Measurements from ENCODE around the gene RETREG2. TPM values are rescaled to one million over a fixed set of nuclear protein-coding genes. Genes with fewer than 3 reads are reported as not detected.
A peak's percentile ranks its signal among the peaks of the same experiment; 100 is the strongest.

RETREG2 gene
- total RNA-seq, 3 donors from 2014 or later (not counting 1 experiment from before 2014, with no cell fraction given), result 77.0 to 81.9 (median 79.0) TPM

DNA sequence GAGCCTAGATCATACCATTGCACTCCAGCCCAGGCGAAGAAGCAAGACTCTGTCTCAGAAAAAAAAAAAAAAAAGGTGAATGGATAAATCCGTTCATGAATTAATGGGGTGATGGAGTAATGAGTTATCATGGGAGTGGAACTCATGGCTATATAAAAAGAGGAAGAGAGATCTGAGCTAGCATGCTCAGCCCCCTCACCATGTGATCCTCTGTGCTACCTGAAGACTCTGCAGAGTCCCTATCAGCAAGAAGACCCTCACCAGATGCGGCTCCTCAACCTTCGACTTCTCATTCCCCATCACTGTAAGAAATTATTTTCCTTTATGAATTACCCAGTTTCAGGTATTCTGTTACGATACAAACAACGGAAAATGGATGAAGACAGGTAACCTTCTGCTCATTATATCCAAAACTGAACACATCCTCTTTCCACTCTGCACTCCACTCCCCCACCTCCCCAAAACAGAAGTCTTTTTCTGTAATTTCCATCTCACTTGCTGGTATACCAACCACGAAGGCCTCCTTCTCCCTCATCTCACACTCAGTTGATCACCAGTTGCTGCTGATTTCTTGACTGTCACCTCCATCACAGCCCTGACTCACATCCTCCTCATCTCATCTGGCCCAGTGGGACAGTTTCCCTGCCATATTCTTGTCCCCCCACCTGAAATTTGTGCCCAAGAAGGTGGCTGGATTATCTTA, 8.8 kb downstream of the RETREG2 start:
- DNase-seq, result no peak
- ATAC-seq, result no peak
- Mint-ChIP-seq H3K9me3 (no peaks in the 10 kb centered on the region), H3K4me1 (peaks cover 0 to 7% of the 10 kb centered on the region in 2 donors), H3K36me3 (no peaks in the 10 kb centered on the region), H3K27ac (no peak overlapping the region), H3K27me3 (ENCODE audit: low read depth in 2 of 2) (no peaks in the 10 kb centered on the region), H3K4me3 (no peak overlapping the region)
- no peaks in the 10 kb centered on the region for H3K9me3 ChIP-seq (ENCODE audit: control insufficient read depth, insufficient read depth, low read length)
- intact Hi-C loops (cut with micrococcal nuclease), result no loop called here
- no peak overlapping the region for H3K27ac ChIP-seq (ENCODE audit: low read length)
- no peak overlapping the region for H3K4me3 ChIP-seq (ENCODE audit: low read length)
- H3K4me1 ChIP-seq (ENCODE audit: control insufficient read depth, insufficient read depth, low read length), result no peaks in the 10 kb centered on the region
- WGBS (ENCODE audit: insufficient coverage), result 80% methylated on average over 7 of the region's 7 CpGs
- TF ChIP-seq, protein P1, sequence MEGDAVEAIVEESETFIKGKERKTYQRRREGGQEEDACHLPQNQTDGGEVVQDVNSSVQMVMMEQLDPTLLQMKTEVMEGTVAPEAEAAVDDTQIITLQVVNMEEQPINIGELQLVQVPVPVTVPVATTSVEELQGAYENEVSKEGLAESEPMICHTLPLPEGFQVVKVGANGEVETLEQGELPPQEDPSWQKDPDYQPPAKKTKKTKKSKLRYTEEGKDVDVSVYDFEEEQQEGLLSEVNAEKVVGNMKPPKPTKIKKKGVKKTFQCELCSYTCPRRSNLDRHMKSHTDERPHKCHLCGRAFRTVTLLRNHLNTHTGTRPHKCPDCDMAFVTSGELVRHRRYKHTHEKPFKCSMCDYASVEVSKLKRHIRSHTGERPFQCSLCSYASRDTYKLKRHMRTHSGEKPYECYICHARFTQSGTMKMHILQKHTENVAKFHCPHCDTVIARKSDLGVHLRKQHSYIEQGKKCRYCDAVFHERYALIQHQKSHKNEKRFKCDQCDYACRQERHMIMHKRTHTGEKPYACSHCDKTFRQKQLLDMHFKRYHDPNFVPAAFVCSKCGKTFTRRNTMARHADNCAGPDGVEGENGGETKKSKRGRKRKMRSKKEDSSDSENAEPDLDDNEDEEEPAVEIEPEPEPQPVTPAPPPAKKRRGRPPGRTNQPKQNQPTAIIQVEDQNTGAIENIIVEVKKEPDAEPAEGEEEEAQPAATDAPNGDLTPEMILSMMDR (IDR thresholded peaks at IDR 0.05), result no peak
- H3K36me3 ChIP-seq (ENCODE audit: control insufficient read depth, insufficient read depth, low read length), result peaks cover 29% of the 10 kb centered on the region
- H3K27me3 ChIP-seq (ENCODE audit: control insufficient read depth, insufficient read depth, low read length), result no peaks in the 10 kb centered on the region

- H3K27ac Mint-ChIP-seq, result no peak overlapping the region
Measured at GRCh38 chr2:219197388-219197787, 19.3 kb downstream of the RETREG2 start.

GRCh38 chr2:219198974-219199373, 20.9 kb downstream of the RETREG2 start:
- Histone ChIP-seq H3K36me3 (ENCODE audit: control insufficient read depth, insufficient read depth, low read length) (no peaks in the 10 kb centered on the region), H3K27me3 (ENCODE audit: control insufficient read depth, insufficient read depth, low read length) (no peaks in the 10 kb centered on the region), H3K4me3 (ENCODE audit: low read length) (no peak overlapping the region), H3K27ac (ENCODE audit: low read length) (no peak overlapping the region), H3K9me3 (ENCODE audit: control insufficient read depth, insufficient read depth, low read length) (no peaks in the 10 kb centered on the region), H3K4me1 (ENCODE audit: control insufficient read depth, insufficient read depth, low read length) (peaks cover 11% of the 10 kb centered on the region)
- Mint-ChIP-seq H3K36me3 (no peaks in the 10 kb centered on the region), H3K27ac (peak overlapping the region in 1 of 2 donors; percentile 86), H3K9me3 (no peaks in the 10 kb centered on the region), H3K4me3 (no peak overlapping the region), H3K4me1 (peaks cover 5 to 15% of the 10 kb centered on the region in 2 donors), H3K27me3 (ENCODE audit: low read depth in 2 of 2) (peaks cover 0 to 7% of the 10 kb centered on the region in 2 donors)
- TF ChIP-seq, protein P1 (IDR thresholded peaks at IDR 0.05), result no peak
- ATAC-seq (no peak), DNase-seq (peak in 1 of 2 donors; percentile 0)
- intact Hi-C loops (cut with micrococcal nuclease), result no loop called here
- WGBS (ENCODE audit: insufficient coverage), result 96% methylated on average over 5 of the region's 5 CpGs

More at GRCh38 chr2:219197388-219197787, 19.3 kb downstream of the RETREG2 start:
- DNase-seq (peak in 1 of 2 donors; percentile 0), ATAC-seq (no peak)
- TF ChIP-seq, protein P1 (IDR thresholded peaks at IDR 0.05), result no peak
- peaks cover 0 to 7% of the 10 kb centered on the region in 2 donors for H3K27me3 Mint-ChIP-seq (ENCODE audit: low read depth in 2 of 2)
- no peaks in the 10 kb centered on the region for H3K36me3 Mint-ChIP-seq
- no peak overlapping the region for H3K4me3 ChIP-seq (ENCODE audit: low read length)
- peaks cover 11% of the 10 kb centered on the region for H3K4me1 ChIP-seq (ENCODE audit: control insufficient read depth, insufficient read depth, low read length)
- intact Hi-C loops (cut with micrococcal nuclease), result no loop called here
- H3K9me3 ChIP-seq (ENCODE audit: control insufficient read depth, insufficient read depth, low read length), result no peaks in the 10 kb centered on the region
- H3K27ac ChIP-seq (ENCODE audit: low read length), result no peak overlapping the region
- H3K9me3 Mint-ChIP-seq, result no peaks in the 10 kb centered on the region
- no peaks in the 10 kb centered on the region for H3K27me3 ChIP-seq (ENCODE audit: control insufficient read depth, insufficient read depth, low read length)
- peaks cover 5 to 15% of the 10 kb centered on the region in 2 donors for H3K4me1 Mint-ChIP-seq
- WGBS (ENCODE audit: insufficient coverage), result 100% methylated on average over 1 of the region's 1 CpG
- H3K36me3 ChIP-seq (ENCODE audit: control insufficient read depth, insufficient read depth, low read length), result no peaks in the 10 kb centered on the region
- H3K4me3 Mint-ChIP-seq, result no peak overlapping the region
